GM12878 (cell line): ENCODE measurements around the gene CFLAR. TPM values are rescaled to one million over a fixed set of nuclear protein-coding genes. Genes with fewer than 3 reads are reported as not detected.

Experiments
- DPF2 ChIP-seq: fragments of 450-650 bp; IDR thresholded peaks from 2 replicates; pipeline ENCODE4 v1.6.1; 2017; ENCODE audit warnings: mild to moderate bottlenecking
- EGR1 ChIP-seq, 2 experiments: IDR thresholded peaks; 1 replicate in 1 of 2; 2 replicates in 1 of 2; pipeline ENCODE4 v1.6.1; 2011 to 2012; ENCODE audit warnings: low read depth in 2 of 2, low read length in 2 of 2, borderline replicate concordance in 1 of 2, mild to moderate bottlenecking in 1 of 2, moderate library complexity in 1 of 2
- EP300 ChIP-seq, 2 experiments: fragments of 150-350 bp in 1 of 2; IDR thresholded peaks; 2 replicates each; pipeline ENCODE4 v1.6.1; 2011 to 2012; ENCODE audit warnings: low read depth in 2 of 2, low read length in 2 of 2, borderline replicate concordance in 1 of 2, improper control_type of control experiment in 1 of 2, inconsistent platforms in 1 of 2; ENCODE audit not compliant: control insufficient read depth in 1 of 2
- ETV6 ChIP-seq, 2 experiments: fragments of 450-650 bp in 1 of 2; IDR thresholded peaks in 1 of 2; conservative IDR thresholded peaks in 1 of 2; 2 replicates each; pipeline ENCODE4 v1.6.1; 2014; ENCODE audit warnings: antibody characterized with exemption in 1 of 2, borderline replicate concordance in 1 of 2, low read depth in 1 of 2, mild to moderate bottlenecking in 1 of 2, moderate library complexity in 1 of 2
- HSF1 ChIP-seq: fragments of 150-350 bp; IDR thresholded peaks from 2 replicates; pipeline ENCODE4 v1.6.1; 2014; ENCODE audit warnings: mild to moderate bottlenecking, low read depth, low read length
- JUND ChIP-seq: IDR thresholded peaks from 2 replicates; pipeline ENCODE4 v1.6.1; 2012; ENCODE audit warnings: low read depth, mild to moderate bottlenecking, low read length, improper control_type of control experiment, moderate library complexity
- MAX ChIP-seq: IDR thresholded peaks from 2 replicates; pipeline ENCODE4 v1.6.1; 2012; ENCODE audit warnings: low read depth, low read length, improper control_type of control experiment
- MEF2B ChIP-seq: fragments of 450-650 bp; IDR thresholded peaks from 2 replicates; pipeline ENCODE4 v1.6.1; 2018; ENCODE audit warnings: mild to moderate bottlenecking, moderate library complexity; ENCODE audit not compliant: partially characterized antibody, poor library complexity, severe bottlenecking
- MLLT1 ChIP-seq: fragments of 450-650 bp; IDR thresholded peaks from 2 replicates; pipeline ENCODE4 v1.6.1; 2016; ENCODE audit warnings: mild to moderate bottlenecking
- MTA3 ChIP-seq: IDR thresholded peaks from 2 replicates; pipeline ENCODE4 v1.6.1; 2012; ENCODE audit warnings: low read length, inconsistent platforms, borderline replicate concordance
- NBN ChIP-seq: fragments of 450-650 bp; IDR thresholded peaks from 2 replicates; pipeline ENCODE4 v1.6.1; 2016
- NRF1 ChIP-seq: conservative IDR thresholded peaks from 2 replicates; pipeline ENCODE4 v1.6.1; 2011; ENCODE audit warnings: mild to moderate bottlenecking, low read depth, low read length, improper control_type of control experiment
- PBX3 ChIP-seq: IDR thresholded peaks from 2 replicates; pipeline ENCODE4 v1.6.1; 2011; ENCODE audit warnings: mild to moderate bottlenecking, low read depth, low read length, moderate library complexity; ENCODE audit not compliant: insufficient replicate concordance
- POLR2A ChIP-seq: IDR thresholded peaks from 2 replicates; pipeline ENCODE4 v1.6.1; 2011; ENCODE audit warnings: low read depth, mild to moderate bottlenecking, low read length
- POLR2AphosphoS2 ChIP-seq: IDR thresholded peaks from 2 replicates; pipeline ENCODE4 v1.6.1; 2011; ENCODE audit warnings: low read depth, mild to moderate bottlenecking, low read length, improper control_type of control experiment, moderate library complexity
- SP1 ChIP-seq: IDR thresholded peaks from one replicate; pipeline ENCODE4 v1.6.1; 2011; ENCODE audit warnings: low read depth, low read length
- ZBTB40 ChIP-seq: fragments of 450-650 bp; IDR thresholded peaks from 2 replicates; pipeline ENCODE4 v1.6.1; 2016; ENCODE audit warnings: mild to moderate bottlenecking, moderate library complexity, borderline replicate concordance
- ZNF207 ChIP-seq: fragments of 450-650 bp; IDR thresholded peaks from 2 replicates; pipeline ENCODE4 v1.6.1; 2014; ENCODE audit warnings: antibody characterized with exemption, mild to moderate bottlenecking, borderline replicate concordance
- ZNF622 ChIP-seq: fragments of 450-650 bp; IDR thresholded peaks from 2 replicates; pipeline ENCODE4 v1.6.1; 2017; ENCODE audit warnings: mild to moderate bottlenecking, inconsistent platforms
- polyA plus RNA-seq, 11 experiments: library from polyadenylated mRNA; depleted of rRNA in 4 of 11; unstranded in 6 of 11; stranded (reverse) in 5 of 11; fragments of >200 nt; fragmentation: Nextera tagmentation in 4 of 11; fragmentation: Illumina TruSeq in 1 of 11; extraction: Ambion mirVana in 4 of 11; extraction: Trizol in 1 of 11; gene quantifications; 1 replicate in 1 of 11; 2 replicates in 10 of 11; pipeline versions ENCODE4 v1.2.1 to v1.2.3, GENCODE V29; 2011 to 2016; ENCODE audit warnings: inconsistent platforms in 2 of 11, missing spikeins in 2 of 11, low read depth in 1 of 11
- total RNA-seq, 4 experiments: library from RNA; depleted of rRNA in 3 of 4; stranded (reverse); fragments of >200 nt in 3 of 4; fragmentation: Illumina TruSeq in 1 of 4; extraction: Trizol in 1 of 4; gene quantifications; 2 replicates each; pipeline versions ENCODE4 v1.2.1 to v1.2.3, GENCODE V29; 2013 to 2021

The CFLAR gene
- total and polyA plus RNA-seq, 10 of the 15 experiments (the other 5 are each of a cell fraction or from before 2014, with no cell fraction given): 80.6 to 181 (median 101) TPM

- TF ChIP-seq PBX3 (peak; percentile 1), MEF2B (no peak), NBN (peak; percentile 14), ZNF207 (0 out of 2 replicates have a peak, but pooled peaks have one; percentile 20), EP300 (IDR thresholded peaks at IDR 0.05; ENCODE audit: borderline replicate concordance in 1 of 2, control insufficient read depth in 1 of 2, low read depth in 2 of 2, low read length in 2 of 2) (no peak), MAX (no peak), EGR1 (IDR thresholded peaks at IDR 0.05; ENCODE audit: borderline replicate concordance in 1 of 2, low read depth in 2 of 2, low read length in 2 of 2) (no peak), JUND (no peak), MTA3 (no peak), ZNF622 (no peak), ETV6 (conservative IDR thresholded peaks at IDR 0.05 in 1 of 2, IDR thresholded peaks at IDR 0.05 in 1 of 2; ENCODE audit: borderline replicate concordance in 1 of 2, low read depth in 1 of 2) (no peak), MLLT1 (0 out of 2 replicates have a peak, but pooled peaks have one; percentile 14), HSF1 (no peak), NRF1 (no peak), ZBTB40 (no peak), SP1 (no peak), DPF2 (0 out of 2 replicates have a peak, but pooled peaks have one; percentile 0), POLR2AphosphoS2 (peak; percentile 67; the same call in 1 of the 2 replicates), POLR2A (peak; percentile 61)
Measured at GRCh38 chr2:201127570-201127969, 11.6 kb downstream of the CFLAR start (continued).
